ENCODE measurements around the gene MTMR6. TPM values are rescaled to one million over a fixed set of nuclear protein-coding genes. Genes with fewer than 3 reads are reported as not detected.

Gene MTMR6
- 1 to 10 TPM; 6.3 to 7.7 TPM for total RNA-seq
- polyA plus RNA-seq (2013, experiment 1 of 2): 17.1 TPM
- polyA plus RNA-seq (2013, experiment 2 of 2): 16.6 TPM
- long read RNA-seq, experiment 1, full-length matches to known transcripts: 2 of 10 reads
- long read RNA-seq, experiment 1, partial matches to known transcripts: 3 of 10 reads
- long read RNA-seq, experiment 1, other reads (novel, unspliced or antisense): 5 of 10 reads
- long read RNA-seq, experiment 2, full-length matches to known transcripts: 28 of 32 reads
- long read RNA-seq, experiment 2, partial matches to known transcripts: 1 of 32 reads
- long read RNA-seq, experiment 2, other reads (novel, unspliced or antisense): 3 of 32 reads
- long read RNA-seq, experiment 3, full-length matches to known transcripts: 83 of 91 reads
- long read RNA-seq, experiment 3, partial matches to known transcripts: 3 of 91 reads
- long read RNA-seq, experiment 3, other reads (novel, unspliced or antisense): 5 of 91 reads
- long read RNA-seq, experiment 4, full-length matches to known transcripts: 1 of 1 reads
- long read RNA-seq, experiment 4, partial matches to known transcripts: 0 of 1 reads
- long read RNA-seq, experiment 4, other reads (novel, unspliced or antisense): 0 of 1 reads

DNA sequence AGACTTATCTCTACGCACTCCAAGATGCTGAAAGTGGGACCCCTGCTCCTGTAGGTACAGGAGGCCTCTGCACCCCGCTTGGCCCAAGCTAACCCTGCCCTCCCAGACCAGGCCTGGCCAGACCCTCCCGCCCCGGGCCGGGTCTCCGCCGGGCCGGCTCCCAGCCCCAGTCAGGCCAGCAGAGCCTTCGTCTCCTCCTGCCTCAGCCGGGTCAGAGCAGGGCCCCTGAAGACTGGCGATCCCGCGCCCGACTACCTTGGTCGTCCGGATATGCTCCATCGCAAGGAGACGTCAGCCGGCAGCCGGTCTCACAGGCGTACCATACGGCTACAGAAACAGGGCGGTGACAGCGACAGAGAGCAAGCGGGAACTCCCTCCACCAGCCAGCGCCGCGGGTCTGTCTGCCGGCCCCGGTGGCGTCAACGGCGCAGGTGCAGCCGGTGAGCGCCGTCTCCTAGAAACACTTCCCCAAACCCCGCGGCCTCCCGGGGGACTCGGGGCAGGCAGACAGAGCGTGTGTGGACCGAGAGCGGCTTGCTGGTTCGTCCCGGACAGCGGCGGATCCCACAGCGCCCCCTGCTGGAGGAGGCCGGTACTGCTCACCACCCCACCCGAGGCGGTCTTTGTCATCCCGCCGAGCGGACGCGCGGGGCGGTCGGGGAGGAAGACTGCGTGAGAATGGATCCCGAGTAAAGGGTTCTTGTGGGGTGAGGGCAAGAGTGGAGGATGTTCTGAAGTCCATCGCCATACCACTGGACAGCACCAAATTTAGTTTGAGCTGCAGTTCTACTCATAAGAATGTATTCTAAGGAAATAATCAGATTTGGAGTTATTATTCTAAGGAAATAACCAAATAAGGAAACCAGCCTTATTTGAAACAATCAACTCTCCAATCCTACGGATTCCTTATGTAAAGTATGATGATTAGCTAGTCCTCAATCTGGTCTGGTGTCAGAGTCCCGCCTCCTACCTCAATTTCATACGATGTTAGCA lies at the start of gene MTMR6:
Gene MTMR6 (minus strand): TSS at position 520 of the 993 bp plus-strand sequence. CDS start 241 bp downstream, at position 279.
- Mint-ChIP-seq H3K27me3 (ENCODE audit: insufficient read depth) (peaks cover 11% of the 10 kb centered on the region), H3K27ac (peak within 1 kb of the TSS; percentile 75)
- H3K4me1 ChIP-seq (ENCODE audit: control insufficient read depth, insufficient read depth, low read length): peaks cover 4% of the 10 kb centered on the region

DNA sequence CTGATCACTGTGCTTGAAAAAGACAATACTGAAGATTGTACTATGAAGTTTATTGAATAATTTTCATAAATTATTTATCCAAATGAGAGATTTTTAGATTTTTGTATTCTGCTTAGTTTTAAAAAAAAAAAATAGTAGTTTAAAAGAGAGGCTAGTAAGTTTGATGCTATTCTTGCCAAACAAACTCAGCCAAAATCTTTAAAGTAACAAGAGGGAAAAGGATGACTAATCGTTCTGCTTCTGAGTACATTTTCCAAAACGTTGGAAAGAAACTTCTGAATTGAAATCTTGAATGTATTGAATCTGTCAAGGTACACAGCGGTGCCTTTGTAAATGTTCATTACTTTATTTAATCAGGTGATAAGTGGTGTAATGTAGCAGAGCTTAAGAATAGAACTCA lies 48.6 kb upstream of the MTMR6 start:
- TF ChIP-seq, protein P1, sequence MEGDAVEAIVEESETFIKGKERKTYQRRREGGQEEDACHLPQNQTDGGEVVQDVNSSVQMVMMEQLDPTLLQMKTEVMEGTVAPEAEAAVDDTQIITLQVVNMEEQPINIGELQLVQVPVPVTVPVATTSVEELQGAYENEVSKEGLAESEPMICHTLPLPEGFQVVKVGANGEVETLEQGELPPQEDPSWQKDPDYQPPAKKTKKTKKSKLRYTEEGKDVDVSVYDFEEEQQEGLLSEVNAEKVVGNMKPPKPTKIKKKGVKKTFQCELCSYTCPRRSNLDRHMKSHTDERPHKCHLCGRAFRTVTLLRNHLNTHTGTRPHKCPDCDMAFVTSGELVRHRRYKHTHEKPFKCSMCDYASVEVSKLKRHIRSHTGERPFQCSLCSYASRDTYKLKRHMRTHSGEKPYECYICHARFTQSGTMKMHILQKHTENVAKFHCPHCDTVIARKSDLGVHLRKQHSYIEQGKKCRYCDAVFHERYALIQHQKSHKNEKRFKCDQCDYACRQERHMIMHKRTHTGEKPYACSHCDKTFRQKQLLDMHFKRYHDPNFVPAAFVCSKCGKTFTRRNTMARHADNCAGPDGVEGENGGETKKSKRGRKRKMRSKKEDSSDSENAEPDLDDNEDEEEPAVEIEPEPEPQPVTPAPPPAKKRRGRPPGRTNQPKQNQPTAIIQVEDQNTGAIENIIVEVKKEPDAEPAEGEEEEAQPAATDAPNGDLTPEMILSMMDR (conservative IDR thresholded peaks at IDR 0.05): no peak
- Mint-ChIP-seq H3K27me3 (ENCODE audit: insufficient read depth) (no peaks in the 10 kb centered on the region), H3K4me1 (peaks cover 3% of the 10 kb centered on the region), H3K4me3 (no peak overlapping the region), H3K27ac (no peak overlapping the region), H3K9me3 (no peaks in the 10 kb centered on the region), H3K36me3 (ENCODE audit: low read depth) (peaks cover 29% of the 10 kb centered on the region)
- Histone ChIP-seq H3K36me3 (ENCODE audit: control insufficient read depth, insufficient read depth, low read length) (peaks cover 68% of the 10 kb centered on the region), H3K9ac (ENCODE audit: extremely low read depth, low read length, poor library complexity, severe bottlenecking) (no peak overlapping the region), H3K27ac (ENCODE audit: low read depth, low read length) (no peak overlapping the region), H3K9me3 (ENCODE audit: control insufficient read depth, low read length) (no peaks in the 10 kb centered on the region), H3K27me3 (ENCODE audit: control insufficient read depth, insufficient read depth, low read length, poor library complexity, severe bottlenecking) (no peaks in the 10 kb centered on the region), H3K4me1 (ENCODE audit: control insufficient read depth, insufficient read depth, low read length) (no peaks in the 10 kb centered on the region), H3K4me3 (ENCODE audit: low read length) (no peak overlapping the region)
- DNase-seq: no peak
- WGBS, 2 experiments (ENCODE audit: insufficient coverage in 1 of 2, insufficient read length in 1 of 2): 87 to 94% methylated on average over 3 of the region's 3 CpGs

More for the DNA sequence above, at the start of gene MTMR6:
- Histone ChIP-seq H3K9ac (ENCODE audit: extremely low read depth, low read length, poor library complexity, severe bottlenecking) (peak within 1 kb of the TSS; percentile 72), H3K4me3 (ENCODE audit: low read length) (peak within 1 kb of the TSS; percentile 100), H3K27me3 (ENCODE audit: control insufficient read depth, insufficient read depth, low read length, poor library complexity, severe bottlenecking) (peaks cover 13% of the 10 kb centered on the region), H3K9me3 (ENCODE audit: control insufficient read depth, low read length) (no peaks in the 10 kb centered on the region), H3K36me3 (ENCODE audit: control insufficient read depth, insufficient read depth, low read length) (no peaks in the 10 kb centered on the region), H3K27ac (ENCODE audit: low read depth, low read length) (peak within 1 kb of the TSS; percentile 83)
- peak; percentile 96 for DNase-seq
- 1 to 3% methylated on average over 22 to 65 of the region's 65 CpGs for WGBS, 2 experiments (ENCODE audit: insufficient coverage in 1 of 2, insufficient read length in 1 of 2)
- Mint-ChIP-seq H3K4me3 (peak within 1 kb of the TSS; percentile 74), H3K4me1 (peaks cover 9% of the 10 kb centered on the region), H3K9me3 (no peaks in the 10 kb centered on the region), H3K36me3 (ENCODE audit: low read depth) (peaks cover 2% of the 10 kb centered on the region)
- TF ChIP-seq, protein P1 (conservative IDR thresholded peaks at IDR 0.05): peak; percentile 100

DNA sequence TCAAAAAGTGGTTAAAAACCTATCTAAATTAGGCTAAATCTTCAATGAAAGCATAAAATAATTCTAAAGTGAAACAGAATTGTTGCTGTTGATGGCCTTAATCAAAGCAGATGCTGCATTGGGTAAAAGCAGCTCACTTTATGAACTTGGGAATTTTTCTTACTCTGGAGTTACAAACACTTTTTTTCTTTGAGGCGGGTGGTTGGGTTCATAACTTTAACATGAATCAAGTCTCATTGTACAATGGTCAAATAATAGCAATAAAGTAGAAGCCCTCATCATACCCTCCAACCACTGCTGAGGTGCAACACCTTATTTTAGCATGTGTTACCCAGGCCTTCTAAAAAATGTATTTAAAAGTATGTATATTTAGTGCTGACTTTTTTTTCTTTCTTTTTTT lies 43.3 kb upstream of the MTMR6 start:
- TF ChIP-seq, protein P1 (conservative IDR thresholded peaks at IDR 0.05): no peak
- Histone ChIP-seq H3K4me1 (ENCODE audit: control insufficient read depth, insufficient read depth, low read length) (no peaks in the 10 kb centered on the region), H3K36me3 (ENCODE audit: control insufficient read depth, insufficient read depth, low read length) (peaks cover 80% of the 10 kb centered on the region), H3K27ac (ENCODE audit: low read depth, low read length) (no peak overlapping the region), H3K9ac (ENCODE audit: extremely low read depth, low read length, poor library complexity, severe bottlenecking) (no peak overlapping the region), H3K9me3 (ENCODE audit: control insufficient read depth, low read length) (no peaks in the 10 kb centered on the region), H3K27me3 (ENCODE audit: control insufficient read depth, insufficient read depth, low read length, poor library complexity, severe bottlenecking) (no peaks in the 10 kb centered on the region), H3K4me3 (ENCODE audit: low read length) (no peak overlapping the region)
- Mint-ChIP-seq H3K4me3 (no peak overlapping the region), H3K36me3 (ENCODE audit: low read depth) (peaks cover 51% of the 10 kb centered on the region), H3K9me3 (no peaks in the 10 kb centered on the region), H3K27me3 (ENCODE audit: insufficient read depth) (no peaks in the 10 kb centered on the region), H3K4me1 (no peaks in the 10 kb centered on the region), H3K27ac (no peak overlapping the region)
- 89% methylated on average over 1 of the region's 1 CpG; no CpG with 5 or more reads in 1 of the 2 experiments for WGBS, 2 experiments (ENCODE audit: insufficient coverage in 1 of 2, insufficient read length in 1 of 2)
- DNase-seq: no peak
